ENCODE data around the gene HS6ST3.

The HS6ST3 gene

GRCh38 chr13:96636001-96636709, 546.2 kb downstream of the HS6ST3 start:
- Mint-ChIP-seq H3K4me1 (ENCODE audit: low read depth) (no peaks in the 10 kb centered on the region), H3K27ac (no peak overlapping the region), H3K9me3 (peaks cover 23% of the 10 kb centered on the region), H3K36me3 (ENCODE audit: low read depth) (no peaks in the 10 kb centered on the region), H3K4me3 (no peak overlapping the region), H3K27me3 (ENCODE audit: low read depth) (no peaks in the 10 kb centered on the region)
- DNase-seq (ENCODE audit: low spot score) = no peak

DNA sequence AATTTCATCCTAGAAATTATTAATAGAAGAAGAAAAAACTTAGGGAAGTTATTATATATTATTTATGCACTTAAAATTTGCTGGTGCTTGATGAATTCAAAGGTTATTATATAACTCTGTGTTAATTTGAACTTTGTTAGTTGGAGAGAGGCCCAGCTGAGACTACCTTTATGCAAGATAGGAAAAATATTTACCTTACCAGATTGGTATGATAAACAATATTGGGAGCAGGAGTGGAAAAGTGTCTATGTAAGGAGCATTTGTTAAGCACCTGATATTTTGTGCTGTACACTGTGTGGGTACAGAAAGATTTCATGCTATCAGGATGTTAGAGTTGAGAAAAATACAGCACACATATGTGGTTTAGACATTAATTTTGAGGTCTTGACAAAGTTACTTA, 547.1 kb downstream of the HS6ST3 start:
- H3K27me3 Mint-ChIP-seq (ENCODE audit: low read depth) = no peaks in the 10 kb centered on the region
- no peaks in the 10 kb centered on the region for H3K36me3 Mint-ChIP-seq (ENCODE audit: low read depth)
- no peaks in the 10 kb centered on the region for H3K4me1 Mint-ChIP-seq (ENCODE audit: low read depth)
- H3K27ac Mint-ChIP-seq = no peak overlapping the region
- no peak for DNase-seq (ENCODE audit: low spot score)
- peaks cover 27% of the 10 kb centered on the region for H3K9me3 Mint-ChIP-seq
- H3K4me3 Mint-ChIP-seq = no peak overlapping the region

DNA sequence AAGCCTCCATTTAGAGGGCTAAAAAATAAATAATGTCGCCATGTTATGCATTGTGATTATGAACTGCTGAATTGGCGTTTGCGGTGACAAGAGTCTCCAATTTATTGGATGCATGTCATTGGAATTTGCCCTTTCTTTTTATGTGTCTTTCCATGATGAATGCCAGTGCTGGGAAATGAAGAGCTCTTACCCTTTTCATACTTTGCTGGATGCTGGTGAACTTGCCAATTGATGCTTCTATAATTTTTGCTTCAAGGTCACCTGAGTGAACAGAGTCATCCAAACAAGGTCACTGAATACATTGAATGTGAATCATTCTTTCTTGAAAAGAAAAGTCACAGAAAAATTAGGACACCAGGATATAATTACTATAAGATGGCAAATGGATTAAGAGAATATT, 556.2 kb downstream of the HS6ST3 start:
- Mint-ChIP-seq H3K4me3 (no peak overlapping the region), H3K36me3 (ENCODE audit: low read depth) (no peaks in the 10 kb centered on the region), H3K27ac (no peak overlapping the region), H3K27me3 (ENCODE audit: low read depth) (no peaks in the 10 kb centered on the region), H3K4me1 (ENCODE audit: low read depth) (no peaks in the 10 kb centered on the region), H3K9me3 (peaks cover 42% of the 10 kb centered on the region)
- no peak for DNase-seq (ENCODE audit: low spot score)

- DNase-seq (ENCODE audit: low spot score) = no peak
- Mint-ChIP-seq H3K4me1 (ENCODE audit: low read depth) (no peaks in the 10 kb centered on the region), H3K4me3 (no peak overlapping the region), H3K27me3 (ENCODE audit: low read depth) (no peaks in the 10 kb centered on the region), H3K9me3 (peaks cover 38% of the 10 kb centered on the region), H3K36me3 (ENCODE audit: low read depth) (no peaks in the 10 kb centered on the region), H3K27ac (no peak overlapping the region)
These were observed 556.8 kb downstream of the HS6ST3 start for GRCh38 chr13:96646515-96647211.

DNA sequence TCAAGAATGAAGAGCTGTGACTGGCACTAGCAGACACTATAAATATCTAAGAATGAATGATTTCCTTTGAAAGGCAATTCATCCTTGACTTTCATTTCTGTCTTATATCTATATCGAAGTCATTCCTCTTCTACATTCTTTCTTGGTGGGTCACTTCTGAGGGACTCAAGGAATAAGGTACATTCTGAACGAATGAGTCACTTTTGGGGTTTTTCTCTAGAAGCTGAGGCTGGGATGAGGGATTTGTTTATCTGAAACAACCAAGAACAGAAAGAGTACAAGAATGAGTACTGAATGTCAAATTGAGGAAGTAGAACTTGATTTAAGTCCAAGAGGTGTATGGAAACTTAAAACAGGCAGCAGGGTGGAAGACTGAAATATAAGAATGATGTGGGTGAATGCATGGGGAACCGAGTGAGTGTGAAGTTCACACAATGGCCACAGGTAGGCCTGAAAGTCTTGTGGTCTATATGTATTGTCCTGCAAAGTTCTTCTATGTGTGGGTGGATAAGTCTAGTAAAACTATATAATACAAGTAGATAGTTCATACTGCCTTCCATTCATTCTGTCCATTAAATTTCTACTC, 560.5 kb downstream of the HS6ST3 start:
- Mint-ChIP-seq H3K9me3 (peaks cover 22% of the 10 kb centered on the region), H3K27ac (no peak overlapping the region), H3K4me1 (ENCODE audit: low read depth) (no peaks in the 10 kb centered on the region), H3K27me3 (ENCODE audit: low read depth) (no peaks in the 10 kb centered on the region), H3K4me3 (no peak overlapping the region), H3K36me3 (ENCODE audit: low read depth) (no peaks in the 10 kb centered on the region)
- DNase-seq (ENCODE audit: low spot score) = no peak

DNA sequence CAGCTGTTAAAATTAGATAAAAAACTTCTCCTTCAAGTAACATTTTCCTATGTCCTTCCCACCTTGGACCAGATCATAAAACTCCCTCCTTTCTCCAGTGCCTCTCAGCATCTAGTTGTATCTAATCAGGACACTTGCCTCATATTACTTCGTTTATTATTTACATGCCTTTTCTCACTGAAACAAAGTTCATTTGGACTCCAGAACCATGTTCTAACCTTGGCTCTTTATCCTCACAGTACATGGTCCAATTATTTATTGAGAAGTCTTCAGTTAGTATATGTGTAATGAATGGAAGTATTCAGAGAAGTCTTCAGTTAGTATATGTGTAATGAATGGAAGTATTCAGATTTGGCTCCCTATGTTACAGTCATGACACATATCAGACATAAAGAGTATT, 561.7 kb downstream of the HS6ST3 start:
- H3K4me3 Mint-ChIP-seq = no peak overlapping the region
- no peak overlapping the region for H3K27ac Mint-ChIP-seq
- no peaks in the 10 kb centered on the region for H3K4me1 Mint-ChIP-seq (ENCODE audit: low read depth)
- H3K27me3 Mint-ChIP-seq (ENCODE audit: low read depth) = no peaks in the 10 kb centered on the region
- DNase-seq (ENCODE audit: low spot score) = no peak
- peaks cover 21% of the 10 kb centered on the region for H3K9me3 Mint-ChIP-seq
- no peaks in the 10 kb centered on the region for H3K36me3 Mint-ChIP-seq (ENCODE audit: low read depth)

DNA sequence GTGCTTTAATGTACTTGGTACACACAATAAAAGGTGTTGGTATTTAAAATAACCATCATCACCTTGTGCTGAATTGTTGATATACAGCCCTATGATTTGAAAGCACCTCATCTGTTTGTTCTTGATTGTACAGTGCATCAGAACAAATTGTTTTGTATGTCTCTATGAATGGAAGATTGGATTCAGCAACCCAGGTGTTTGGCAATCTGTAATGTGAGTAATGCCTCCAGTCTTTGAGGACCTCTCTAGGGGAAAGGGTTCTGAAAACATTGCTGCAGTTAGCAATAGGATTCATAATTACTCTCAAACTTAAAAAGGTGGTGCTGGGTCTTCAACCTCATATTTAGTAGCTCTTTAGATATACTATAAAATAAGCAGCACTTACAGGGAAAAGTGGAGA, 562.6 kb downstream of the HS6ST3 start:
- H3K27me3 Mint-ChIP-seq (ENCODE audit: low read depth) = no peaks in the 10 kb centered on the region
- peaks cover 25% of the 10 kb centered on the region for H3K9me3 Mint-ChIP-seq
- H3K27ac Mint-ChIP-seq = no peak overlapping the region
- DNase-seq (ENCODE audit: low spot score) = no peak
- H3K36me3 Mint-ChIP-seq (ENCODE audit: low read depth) = no peaks in the 10 kb centered on the region
- H3K4me3 Mint-ChIP-seq = no peak overlapping the region
- H3K4me1 Mint-ChIP-seq (ENCODE audit: low read depth) = no peaks in the 10 kb centered on the region

DNA sequence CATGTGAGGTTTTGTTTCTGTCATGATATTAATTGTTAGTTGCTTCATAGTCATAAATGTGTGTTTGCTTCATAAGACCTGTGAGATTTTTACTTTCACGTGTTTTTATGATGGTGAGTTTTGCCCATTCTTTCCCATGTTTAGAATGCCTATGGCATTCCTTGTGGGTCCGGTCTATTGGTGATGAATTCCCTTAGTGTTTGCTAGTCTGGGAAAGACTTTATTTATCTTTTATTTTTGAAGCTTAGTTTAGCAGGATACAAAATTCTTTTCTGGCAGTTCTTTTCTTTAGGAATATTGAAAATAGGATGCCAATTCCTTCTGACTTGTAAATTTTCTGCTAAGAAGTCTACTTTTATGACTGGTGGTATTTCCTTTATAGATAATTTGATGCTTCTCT, 571.7 kb downstream of the HS6ST3 start:
- no peak for DNase-seq (ENCODE audit: low spot score)
- H3K9me3 Mint-ChIP-seq = peaks cover 27% of the 10 kb centered on the region
- no peaks in the 10 kb centered on the region for H3K27me3 Mint-ChIP-seq (ENCODE audit: low read depth)
- H3K36me3 Mint-ChIP-seq (ENCODE audit: low read depth) = no peaks in the 10 kb centered on the region
- H3K4me3 Mint-ChIP-seq = no peak overlapping the region
- no peaks in the 10 kb centered on the region for H3K4me1 Mint-ChIP-seq (ENCODE audit: low read depth)
- H3K27ac Mint-ChIP-seq = no peak overlapping the region

DNA sequence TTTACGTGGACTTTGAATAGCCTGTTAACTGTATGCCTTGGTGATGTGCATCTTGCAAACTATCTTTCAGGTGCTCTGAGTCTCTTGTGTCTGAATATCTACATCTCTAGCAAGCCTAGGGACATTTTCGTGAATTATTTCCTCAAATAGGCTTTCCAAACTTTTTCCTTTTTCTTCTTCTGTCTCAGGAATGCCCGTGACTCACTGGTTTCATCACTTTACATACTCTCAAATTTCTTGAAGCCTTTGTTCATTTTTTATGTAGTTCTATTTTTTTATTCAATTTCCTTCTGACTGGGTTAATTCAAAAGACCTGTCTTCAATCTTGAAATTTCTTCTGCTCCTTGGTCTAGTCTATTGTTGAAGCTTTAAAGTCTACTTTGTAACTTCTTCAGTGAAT, 572.1 kb downstream of the HS6ST3 start:
- Mint-ChIP-seq H3K4me3 (no peak overlapping the region), H3K27ac (no peak overlapping the region), H3K36me3 (ENCODE audit: low read depth) (no peaks in the 10 kb centered on the region), H3K9me3 (peaks cover 23% of the 10 kb centered on the region), H3K4me1 (ENCODE audit: low read depth) (no peaks in the 10 kb centered on the region), H3K27me3 (ENCODE audit: low read depth) (no peaks in the 10 kb centered on the region)
- DNase-seq (ENCODE audit: low spot score) = no peak

- Mint-ChIP-seq H3K4me3 (no peak overlapping the region), H3K27ac (no peak overlapping the region), H3K9me3 (peaks cover 20% of the 10 kb centered on the region), H3K36me3 (ENCODE audit: low read depth) (no peaks in the 10 kb centered on the region), H3K27me3 (ENCODE audit: low read depth) (no peaks in the 10 kb centered on the region), H3K4me1 (ENCODE audit: low read depth) (no peaks in the 10 kb centered on the region)
- DNase-seq (ENCODE audit: low spot score) = no peak
These were observed 577.5 kb downstream of the HS6ST3 start for GRCh38 chr13:96667294-96668018.

DNA sequence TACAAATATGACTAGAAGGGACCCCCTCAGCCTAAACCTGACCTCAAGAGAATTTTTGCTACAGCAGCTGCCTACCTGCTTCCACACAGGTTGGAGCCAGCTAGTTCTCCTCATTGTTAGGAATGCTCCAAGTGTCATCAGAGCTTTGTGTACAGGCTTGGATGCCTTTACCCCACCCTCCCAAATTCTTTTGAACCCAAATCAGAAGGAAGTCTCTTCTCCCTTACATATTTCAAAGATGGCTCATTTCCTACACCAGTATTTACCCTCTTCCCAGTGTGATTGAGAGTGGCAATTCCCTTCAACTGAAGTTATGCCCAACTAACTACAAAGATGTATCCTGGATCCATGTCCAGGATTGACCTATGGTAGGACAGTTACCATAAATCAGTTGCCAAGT, 581.2 kb downstream of the HS6ST3 start:
- no peak for DNase-seq (ENCODE audit: low spot score)
- H3K4me3 Mint-ChIP-seq = no peak overlapping the region
- H3K27ac Mint-ChIP-seq = no peak overlapping the region
- H3K4me1 Mint-ChIP-seq (ENCODE audit: low read depth) = no peaks in the 10 kb centered on the region
- no peaks in the 10 kb centered on the region for H3K27me3 Mint-ChIP-seq (ENCODE audit: low read depth)
- no peaks in the 10 kb centered on the region for H3K36me3 Mint-ChIP-seq (ENCODE audit: low read depth)
- peaks cover 15% of the 10 kb centered on the region for H3K9me3 Mint-ChIP-seq

DNA sequence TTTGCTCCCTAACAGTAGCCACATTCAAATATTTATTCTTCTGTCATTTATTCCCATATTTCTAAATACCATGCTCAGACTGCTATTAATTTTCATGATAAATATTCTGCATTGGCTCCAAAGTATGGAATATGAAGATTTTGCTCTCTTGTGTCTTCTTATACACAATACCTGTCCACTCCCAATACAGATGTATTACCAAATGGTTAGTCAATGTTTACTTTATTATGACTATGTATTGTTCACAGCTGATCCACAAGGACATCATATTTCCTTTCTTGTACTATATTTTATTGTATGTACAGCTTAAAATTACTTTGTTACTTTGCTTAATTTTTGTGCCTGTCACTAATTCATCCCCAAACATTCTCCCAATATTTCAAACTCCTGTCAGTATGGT, 582.1 kb downstream of the HS6ST3 start:
- Mint-ChIP-seq H3K27me3 (ENCODE audit: low read depth) (no peaks in the 10 kb centered on the region), H3K27ac (no peak overlapping the region), H3K36me3 (ENCODE audit: low read depth) (no peaks in the 10 kb centered on the region), H3K4me1 (ENCODE audit: low read depth) (no peaks in the 10 kb centered on the region), H3K4me3 (no peak overlapping the region), H3K9me3 (peaks cover 14% of the 10 kb centered on the region)
- DNase-seq (ENCODE audit: low spot score) = no peak

DNA sequence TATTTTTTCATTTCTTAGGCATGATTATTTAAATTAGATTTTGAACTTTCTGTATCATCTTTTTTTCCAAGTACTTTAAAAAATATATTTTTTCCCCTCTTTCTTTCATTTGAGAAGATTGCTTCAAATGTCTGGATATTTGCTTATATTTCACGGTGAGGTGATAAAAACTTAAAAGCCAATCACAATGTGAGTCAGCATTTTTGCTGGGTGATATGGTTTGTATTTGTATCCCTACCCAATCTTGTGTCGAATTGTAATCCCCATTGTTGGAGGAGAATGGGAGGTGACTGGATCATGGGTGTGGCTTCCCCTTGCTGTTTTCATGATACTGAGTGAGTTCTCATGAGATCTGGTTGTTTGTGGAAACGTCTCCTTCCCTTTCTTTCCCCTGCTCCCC, 583.9 kb downstream of the HS6ST3 start:
- Mint-ChIP-seq H3K9me3 (peaks cover 7% of the 10 kb centered on the region), H3K27me3 (ENCODE audit: low read depth) (no peaks in the 10 kb centered on the region), H3K27ac (no peak overlapping the region), H3K4me3 (no peak overlapping the region), H3K4me1 (ENCODE audit: low read depth) (no peaks in the 10 kb centered on the region), H3K36me3 (ENCODE audit: low read depth) (no peaks in the 10 kb centered on the region)
- no peak for DNase-seq (ENCODE audit: low spot score)

GRCh38 chr13:96677029-96677428, 587.1 kb downstream of the HS6ST3 start:
- no peak overlapping the region for H3K4me3 Mint-ChIP-seq

More at GRCh38 chr13:96677029-96677428, 587.1 kb downstream of the HS6ST3 start:
- peaks cover 13% of the 10 kb centered on the region for H3K9me3 Mint-ChIP-seq
- DNase-seq (ENCODE audit: low spot score) = no peak
- H3K4me1 Mint-ChIP-seq (ENCODE audit: low read depth) = no peaks in the 10 kb centered on the region
- H3K36me3 Mint-ChIP-seq (ENCODE audit: low read depth) = no peaks in the 10 kb centered on the region
- no peaks in the 10 kb centered on the region for H3K27me3 Mint-ChIP-seq (ENCODE audit: low read depth)
- no peak overlapping the region for H3K27ac Mint-ChIP-seq
